ENCODE measurements around the gene SFI1.

DNA sequence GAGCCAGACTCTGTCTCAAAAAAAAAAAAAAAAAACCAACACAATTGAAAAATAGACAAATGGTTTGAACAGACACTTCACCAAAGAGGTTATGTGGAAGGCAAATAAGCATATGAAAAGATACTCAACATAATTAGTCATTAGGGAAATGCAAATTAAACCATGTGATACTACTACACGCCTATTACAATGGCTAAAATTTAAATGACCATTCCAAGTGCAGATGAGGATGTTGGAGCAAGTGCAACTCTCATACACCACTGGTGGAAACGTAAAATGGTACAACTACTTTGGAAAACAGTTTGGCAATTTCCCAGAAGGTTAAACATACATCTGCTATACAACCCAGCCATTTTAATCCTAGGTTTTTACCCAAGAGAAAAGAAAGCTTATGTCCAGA is 31.0 kb upstream of the SFI1 start:
- TF ChIP-seq, protein P1, sequence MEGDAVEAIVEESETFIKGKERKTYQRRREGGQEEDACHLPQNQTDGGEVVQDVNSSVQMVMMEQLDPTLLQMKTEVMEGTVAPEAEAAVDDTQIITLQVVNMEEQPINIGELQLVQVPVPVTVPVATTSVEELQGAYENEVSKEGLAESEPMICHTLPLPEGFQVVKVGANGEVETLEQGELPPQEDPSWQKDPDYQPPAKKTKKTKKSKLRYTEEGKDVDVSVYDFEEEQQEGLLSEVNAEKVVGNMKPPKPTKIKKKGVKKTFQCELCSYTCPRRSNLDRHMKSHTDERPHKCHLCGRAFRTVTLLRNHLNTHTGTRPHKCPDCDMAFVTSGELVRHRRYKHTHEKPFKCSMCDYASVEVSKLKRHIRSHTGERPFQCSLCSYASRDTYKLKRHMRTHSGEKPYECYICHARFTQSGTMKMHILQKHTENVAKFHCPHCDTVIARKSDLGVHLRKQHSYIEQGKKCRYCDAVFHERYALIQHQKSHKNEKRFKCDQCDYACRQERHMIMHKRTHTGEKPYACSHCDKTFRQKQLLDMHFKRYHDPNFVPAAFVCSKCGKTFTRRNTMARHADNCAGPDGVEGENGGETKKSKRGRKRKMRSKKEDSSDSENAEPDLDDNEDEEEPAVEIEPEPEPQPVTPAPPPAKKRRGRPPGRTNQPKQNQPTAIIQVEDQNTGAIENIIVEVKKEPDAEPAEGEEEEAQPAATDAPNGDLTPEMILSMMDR (IDR thresholded peaks at IDR 0.05) = no peak
- TF ChIP-seq POLR2A (IDR thresholded peaks at IDR 0.05) = no peak

Measured in thyroid gland (tissue), 4 donors.